ENCODE results near the gene TRPC1.

The TRPC1 gene

DNA sequence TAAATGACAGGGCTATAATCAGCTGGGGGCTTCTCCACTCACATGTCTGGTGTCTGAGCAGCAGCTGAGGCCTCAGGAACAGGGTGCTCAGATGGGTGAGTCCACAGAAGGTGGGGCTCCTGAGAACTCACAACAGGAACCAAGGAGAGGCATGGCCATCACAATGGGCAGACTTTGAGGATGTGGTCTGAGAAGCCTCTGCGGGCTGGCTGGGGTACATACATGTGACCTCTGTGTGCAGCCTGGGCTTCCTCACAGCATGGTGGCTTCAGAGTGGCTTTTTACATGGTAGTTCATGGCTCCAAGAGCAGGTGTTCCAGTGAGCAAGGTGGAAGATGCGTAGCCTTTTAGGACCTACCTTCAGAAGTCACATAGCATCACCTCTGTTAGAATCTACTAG, 58.8 kb downstream of the TRPC1 start:
- no peak overlapping the region for H3K4me3 ChIP-seq (replicated peaks; ENCODE audit: low read depth, low read length)
- TF ChIP-seq, protein P1, sequence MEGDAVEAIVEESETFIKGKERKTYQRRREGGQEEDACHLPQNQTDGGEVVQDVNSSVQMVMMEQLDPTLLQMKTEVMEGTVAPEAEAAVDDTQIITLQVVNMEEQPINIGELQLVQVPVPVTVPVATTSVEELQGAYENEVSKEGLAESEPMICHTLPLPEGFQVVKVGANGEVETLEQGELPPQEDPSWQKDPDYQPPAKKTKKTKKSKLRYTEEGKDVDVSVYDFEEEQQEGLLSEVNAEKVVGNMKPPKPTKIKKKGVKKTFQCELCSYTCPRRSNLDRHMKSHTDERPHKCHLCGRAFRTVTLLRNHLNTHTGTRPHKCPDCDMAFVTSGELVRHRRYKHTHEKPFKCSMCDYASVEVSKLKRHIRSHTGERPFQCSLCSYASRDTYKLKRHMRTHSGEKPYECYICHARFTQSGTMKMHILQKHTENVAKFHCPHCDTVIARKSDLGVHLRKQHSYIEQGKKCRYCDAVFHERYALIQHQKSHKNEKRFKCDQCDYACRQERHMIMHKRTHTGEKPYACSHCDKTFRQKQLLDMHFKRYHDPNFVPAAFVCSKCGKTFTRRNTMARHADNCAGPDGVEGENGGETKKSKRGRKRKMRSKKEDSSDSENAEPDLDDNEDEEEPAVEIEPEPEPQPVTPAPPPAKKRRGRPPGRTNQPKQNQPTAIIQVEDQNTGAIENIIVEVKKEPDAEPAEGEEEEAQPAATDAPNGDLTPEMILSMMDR (IDR thresholded peaks at IDR 0.05; ENCODE audit: low read length, missing control alignments), result no peak
- no peak for DNase-seq (ENCODE audit: low read depth)

DNA sequence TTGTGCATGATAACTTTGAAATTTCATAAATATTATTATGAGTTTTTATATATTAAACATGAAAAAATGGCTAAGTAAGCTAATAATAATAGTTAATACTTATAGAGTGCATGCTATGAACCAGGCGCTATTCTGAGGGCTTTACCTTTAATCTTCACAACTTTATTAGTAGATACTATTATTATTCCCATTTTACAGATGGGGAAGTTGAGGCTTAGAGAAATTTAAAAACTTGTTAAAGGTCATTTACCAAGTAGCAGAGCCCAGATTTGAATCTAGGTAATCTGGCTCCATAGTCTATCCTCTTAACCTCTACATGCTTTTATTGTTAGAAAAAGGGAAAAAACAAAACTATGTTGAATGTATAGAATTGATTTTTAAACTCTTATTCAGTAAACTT, 60.4 kb downstream of the TRPC1 start:
- no peak for DNase-seq (ENCODE audit: low read depth)
- no peak overlapping the region for H3K4me3 ChIP-seq (replicated peaks; ENCODE audit: low read depth, low read length)
- TF ChIP-seq, protein P1 (IDR thresholded peaks at IDR 0.05; ENCODE audit: low read length, missing control alignments), result no peak

DNA sequence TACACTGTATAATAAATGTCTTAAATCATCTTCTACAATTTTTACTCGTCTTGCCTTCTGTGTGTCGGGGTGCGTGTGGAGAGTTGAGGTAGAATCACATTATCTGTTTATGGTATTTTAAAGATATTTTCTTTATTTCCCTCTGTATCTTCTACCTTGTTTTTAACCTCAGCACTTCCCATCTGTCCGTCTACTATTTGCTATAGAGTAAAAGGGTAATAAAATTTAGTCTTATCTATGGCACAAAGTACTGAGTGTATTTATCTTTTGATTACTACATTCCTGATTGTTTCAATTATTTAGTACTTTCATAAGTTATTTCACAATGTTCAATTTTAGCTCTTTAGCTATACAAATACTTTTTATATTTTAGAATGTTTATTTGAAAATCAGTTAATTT, 62.2 kb downstream of the TRPC1 start:
- no peak for DNase-seq (ENCODE audit: low read depth)
- H3K4me3 ChIP-seq (replicated peaks; ENCODE audit: low read depth, low read length), result no peak overlapping the region
- TF ChIP-seq, protein P1 (IDR thresholded peaks at IDR 0.05; ENCODE audit: low read length, missing control alignments), result no peak

DNA sequence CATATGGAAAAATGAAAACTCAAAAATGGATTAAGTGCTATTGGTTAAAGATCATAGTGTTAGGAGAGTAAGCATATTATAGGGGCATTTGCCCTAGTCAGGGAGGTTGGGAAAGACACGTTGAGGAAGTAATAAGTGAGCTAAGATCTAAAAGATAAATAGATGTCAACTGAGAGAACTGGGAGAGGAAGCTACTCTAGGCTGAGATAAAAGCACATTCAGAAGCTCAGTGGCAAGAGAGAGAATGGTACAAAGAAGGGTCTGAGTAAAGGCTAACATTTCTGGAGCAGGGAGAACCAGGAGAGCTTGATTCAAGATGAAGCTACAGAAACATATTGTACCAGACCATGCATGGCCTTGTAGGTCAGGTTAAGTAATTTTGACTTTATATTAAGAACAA, 63.9 kb downstream of the TRPC1 start:
- no peak for DNase-seq (ENCODE audit: low read depth)
- TF ChIP-seq, protein P1 (IDR thresholded peaks at IDR 0.05; ENCODE audit: low read length, missing control alignments), result no peak
- H3K4me3 ChIP-seq (replicated peaks; ENCODE audit: low read depth, low read length), result no peak overlapping the region

DNA sequence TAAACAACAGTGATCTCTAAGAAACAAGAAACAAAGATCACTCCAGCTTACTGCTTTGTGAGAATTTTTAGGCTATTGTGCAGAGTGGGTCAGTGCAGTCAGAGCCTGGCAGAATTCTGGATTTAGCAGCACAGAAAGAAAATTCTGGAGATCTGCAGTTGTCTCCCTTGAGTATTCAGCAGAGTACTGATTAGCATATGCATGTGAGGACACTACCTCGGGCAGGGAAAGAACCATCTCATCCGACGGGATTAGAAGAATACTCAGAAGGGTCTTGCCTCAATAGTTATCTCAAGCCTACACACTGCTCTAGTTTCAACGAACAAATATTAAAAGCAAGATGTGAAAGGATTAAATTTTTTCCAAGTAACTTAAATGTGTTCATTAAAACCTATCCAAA, 70.7 kb downstream of the TRPC1 start:
- no peak overlapping the region for H3K4me3 ChIP-seq (replicated peaks; ENCODE audit: low read depth, low read length)
- DNase-seq (ENCODE audit: low read depth), result no peak
- TF ChIP-seq, protein P1 (IDR thresholded peaks at IDR 0.05; ENCODE audit: low read length, missing control alignments), result no peak

DNA sequence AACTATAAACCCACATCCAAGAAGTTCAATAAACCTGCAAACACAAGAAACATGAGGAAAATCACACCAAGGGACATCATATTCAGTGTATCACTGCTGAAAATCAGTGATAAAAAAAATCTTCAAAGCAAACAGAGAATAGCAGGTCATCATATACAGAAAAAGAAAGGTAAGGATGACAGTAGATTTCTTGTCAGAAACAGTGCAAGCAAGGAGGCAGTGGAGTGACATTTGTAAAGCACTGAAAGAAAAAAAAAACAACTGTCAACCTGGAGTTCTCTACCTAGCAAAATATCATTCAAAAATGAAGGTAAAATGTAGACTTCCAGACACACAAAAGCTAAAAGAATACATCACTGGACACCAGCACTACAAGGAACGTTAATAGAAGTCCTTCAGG, 71.5 kb downstream of the TRPC1 start:
- DNase-seq (ENCODE audit: low read depth), result no peak
- no peak overlapping the region for H3K4me3 ChIP-seq (replicated peaks; ENCODE audit: low read depth, low read length)
- TF ChIP-seq, protein P1 (IDR thresholded peaks at IDR 0.05; ENCODE audit: low read length, missing control alignments), result no peak

DNA sequence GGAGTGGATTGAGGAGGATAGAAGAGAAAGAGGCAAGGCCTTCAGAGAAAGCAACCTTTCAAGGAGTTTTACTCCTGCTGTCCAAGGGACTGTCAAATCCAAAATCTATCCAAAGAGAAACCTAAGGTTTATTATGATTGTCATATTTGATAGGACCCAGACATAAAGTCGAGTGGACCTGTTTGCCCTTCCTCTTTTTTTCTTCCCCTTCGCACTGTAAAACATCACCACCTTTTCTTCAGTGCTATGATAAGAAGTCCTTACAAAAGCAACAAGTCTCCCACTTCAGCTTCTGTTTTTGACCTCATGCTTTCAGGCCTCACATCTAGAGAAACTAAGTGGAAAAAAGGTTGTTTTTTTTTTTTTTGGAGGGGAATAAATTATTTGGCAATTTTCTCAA, 73.0 kb downstream of the TRPC1 start:
- TF ChIP-seq, protein P1 (IDR thresholded peaks at IDR 0.05; ENCODE audit: low read length, missing control alignments), result no peak
- no peak for DNase-seq (ENCODE audit: low read depth)
- H3K4me3 ChIP-seq (replicated peaks; ENCODE audit: low read depth, low read length), result no peak overlapping the region
